Stimulated activated CD4-positive, alpha-beta T cell treated with anti-CD3 and anti-CD28 coated beads, Interleukin-12 subunit alpha, Interleukin-12 subunit beta, amount 100 ng/mL, for 24 hours (primary cell): Measurements from ENCODE around the gene ZNF451.
"Not testable (repeated sequence)": the region's sequence is repeated elsewhere in the genome, so short reads cannot be mapped to it uniquely, and the experiment has no call there.

Experiments used
- DNase-seq, 2 experiments: peaks; one replicate each; pipeline ENCODE4 v3.0.0-alpha.2; 2020; ENCODE audit warnings: low read depth in 2 of 2

ZNF451 gene

GRCh38 chr6:57090458-57091067, 575 bp downstream of the ZNF451 start:
- DNase-seq: not testable (repeated sequence)

- DNase-seq: not testable (repeated sequence)
Measured at GRCh38 chr6:57091375-57091774, 1.4 kb downstream of the ZNF451 start.

GRCh38 chr6:57094689-57095088, 4.7 kb downstream of the ZNF451 start:
- DNase-seq: no peak

- DNase-seq: no peak
Measured at GRCh38 chr6:57097596-57097995, 7.6 kb downstream of the ZNF451 start.

GRCh38 chr6:57102976-57103375, 13.0 kb downstream of the ZNF451 start:
- no peak for DNase-seq

- no peak for DNase-seq
Measured at GRCh38 chr6:57104336-57104735, 14.3 kb downstream of the ZNF451 start.

GRCh38 chr6:57106990-57107389, 17.0 kb downstream of the ZNF451 start:
- DNase-seq: no peak

GRCh38 chr6:57108691-57109090, 18.7 kb downstream of the ZNF451 start:
- no peak for DNase-seq

GRCh38 chr6:57109880-57110279, 19.9 kb downstream of the ZNF451 start:
- no peak for DNase-seq

GRCh38 chr6:57113105-57113504, 23.1 kb downstream of the ZNF451 start:
- no peak for DNase-seq

GRCh38 chr6:57116776-57117175, 26.8 kb downstream of the ZNF451 start:
- DNase-seq: no peak

- DNase-seq: no peak
Measured at GRCh38 chr6:57117796-57118195, 27.8 kb downstream of the ZNF451 start.

- DNase-seq: no peak
Measured at GRCh38 chr6:57123111-57123510, 33.1 kb downstream of the ZNF451 start.

GRCh38 chr6:57127763-57128162, 37.8 kb downstream of the ZNF451 start:
- DNase-seq: no peak

- DNase-seq: no peak
Measured at GRCh38 chr6:57130661-57131177, 40.7 kb downstream of the ZNF451 start.

GRCh38 chr6:57134954-57135353, 45.0 kb downstream of the ZNF451 start:
- no peak for DNase-seq

GRCh38 chr6:57135885-57136284, 45.9 kb downstream of the ZNF451 start:
- no peak for DNase-seq

- DNase-seq: no peak
Measured at GRCh38 chr6:57137350-57137749, 47.4 kb downstream of the ZNF451 start.

GRCh38 chr6:57138026-57138425, 48.0 kb downstream of the ZNF451 start:
- no peak for DNase-seq

GRCh38 chr6:57141451-57142177, 51.6 kb downstream of the ZNF451 start:
- no peak for DNase-seq

GRCh38 chr6:57142178-57142525, 52.2 kb downstream of the ZNF451 start:
- DNase-seq: no peak

GRCh38 chr6:57143690-57144089, 53.7 kb downstream of the ZNF451 start:
- no peak for DNase-seq

GRCh38 chr6:57147401-57147800, 57.4 kb downstream of the ZNF451 start:
- no peak for DNase-seq
